Measurements from ENCODE around the gene PC.

PC gene

DNA sequence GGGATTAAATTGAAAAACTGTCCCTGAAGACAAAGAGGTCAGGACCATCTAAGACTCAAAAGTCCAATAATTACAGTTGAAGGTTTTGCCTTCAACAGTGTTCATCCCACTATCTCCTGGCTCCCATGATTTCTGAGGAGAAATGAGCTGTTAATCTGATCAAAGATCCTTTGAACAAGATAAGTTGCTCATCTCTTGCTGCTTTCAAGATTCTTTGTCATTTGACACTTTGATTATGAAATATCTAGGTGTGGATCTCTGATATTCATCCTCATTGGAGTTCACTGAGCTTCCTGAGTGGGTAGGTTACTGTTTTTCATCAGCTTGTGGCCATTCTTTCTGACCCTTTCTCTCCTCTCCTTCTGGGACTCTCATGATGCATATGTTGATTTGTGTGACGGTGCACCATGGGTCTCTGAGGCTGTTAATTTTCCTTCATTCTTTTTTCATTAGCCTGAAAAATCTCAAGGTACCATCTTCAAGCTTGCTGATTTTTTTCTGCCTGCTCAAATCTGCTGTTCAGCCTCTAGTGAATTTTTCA is 20.9 kb downstream of the PC start:
- in situ Hi-C loops (cut with MboI; ENCODE audit: low pct_unique_long_range_greater_than_20kb, low sequenced_read_pairs, unreplicated experiment), result no loop called here
- DNase-seq (ENCODE audit: low spot score), result no peak
- TF ChIP-seq, protein P1, sequence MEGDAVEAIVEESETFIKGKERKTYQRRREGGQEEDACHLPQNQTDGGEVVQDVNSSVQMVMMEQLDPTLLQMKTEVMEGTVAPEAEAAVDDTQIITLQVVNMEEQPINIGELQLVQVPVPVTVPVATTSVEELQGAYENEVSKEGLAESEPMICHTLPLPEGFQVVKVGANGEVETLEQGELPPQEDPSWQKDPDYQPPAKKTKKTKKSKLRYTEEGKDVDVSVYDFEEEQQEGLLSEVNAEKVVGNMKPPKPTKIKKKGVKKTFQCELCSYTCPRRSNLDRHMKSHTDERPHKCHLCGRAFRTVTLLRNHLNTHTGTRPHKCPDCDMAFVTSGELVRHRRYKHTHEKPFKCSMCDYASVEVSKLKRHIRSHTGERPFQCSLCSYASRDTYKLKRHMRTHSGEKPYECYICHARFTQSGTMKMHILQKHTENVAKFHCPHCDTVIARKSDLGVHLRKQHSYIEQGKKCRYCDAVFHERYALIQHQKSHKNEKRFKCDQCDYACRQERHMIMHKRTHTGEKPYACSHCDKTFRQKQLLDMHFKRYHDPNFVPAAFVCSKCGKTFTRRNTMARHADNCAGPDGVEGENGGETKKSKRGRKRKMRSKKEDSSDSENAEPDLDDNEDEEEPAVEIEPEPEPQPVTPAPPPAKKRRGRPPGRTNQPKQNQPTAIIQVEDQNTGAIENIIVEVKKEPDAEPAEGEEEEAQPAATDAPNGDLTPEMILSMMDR (IDR thresholded peaks at IDR 0.05; ENCODE audit: extremely low read depth, insufficient read depth, missing control alignments), result no peak

- DNase-seq (ENCODE audit: low spot score), result no peak
- in situ Hi-C loops (cut with MboI; ENCODE audit: low pct_unique_long_range_greater_than_20kb, low sequenced_read_pairs, unreplicated experiment), result no loop called here
These were observed 21.9 kb downstream of the PC start for GRCh38 chr11:66936311-66936711.

GRCh38 chr11:66934950-66935779 is 23.0 kb downstream of the PC start:
- in situ Hi-C loops (cut with MboI; ENCODE audit: low pct_unique_long_range_greater_than_20kb, low sequenced_read_pairs, unreplicated experiment), result no loop called here
- no peak for DNase-seq (ENCODE audit: low spot score)
- TF ChIP-seq, protein P1 (IDR thresholded peaks at IDR 0.05; ENCODE audit: extremely low read depth, insufficient read depth, missing control alignments), result no peak

More at GRCh38 chr11:66936311-66936711, 21.9 kb downstream of the PC start:
- TF ChIP-seq, protein P1 (IDR thresholded peaks at IDR 0.05; ENCODE audit: extremely low read depth, insufficient read depth, missing control alignments), result no peak

- TF ChIP-seq, protein P1 (IDR thresholded peaks at IDR 0.05; ENCODE audit: extremely low read depth, insufficient read depth, missing control alignments), result no peak
- in situ Hi-C loops (cut with MboI; ENCODE audit: low pct_unique_long_range_greater_than_20kb, low sequenced_read_pairs, unreplicated experiment), result no loop called here
These were observed 24.7 kb downstream of the PC start for GRCh38 chr11:66933531-66933930.

DNA sequence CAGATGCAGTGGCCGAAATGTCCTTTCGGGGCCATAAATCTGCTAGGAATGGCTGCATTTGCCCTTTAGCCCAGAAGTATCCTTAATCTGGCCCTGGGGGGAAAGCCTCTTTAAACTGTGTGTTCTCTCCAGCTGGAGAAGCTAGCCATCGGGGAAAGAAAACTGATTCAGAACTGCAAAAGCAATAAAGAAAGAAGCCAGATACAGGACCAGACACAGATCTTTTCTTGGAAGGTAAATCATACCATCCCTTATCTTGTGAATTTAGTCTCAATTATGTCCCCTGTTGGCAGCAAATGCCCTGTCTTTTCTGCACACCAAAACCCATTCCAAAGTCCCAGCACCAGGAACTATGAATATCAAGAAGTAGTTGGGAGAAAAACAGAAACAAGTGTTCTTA is 25.6 kb downstream of the PC start:
- TF ChIP-seq, protein P1 (IDR thresholded peaks at IDR 0.05; ENCODE audit: extremely low read depth, insufficient read depth, missing control alignments), result no peak
- in situ Hi-C loops (cut with MboI; ENCODE audit: low pct_unique_long_range_greater_than_20kb, low sequenced_read_pairs, unreplicated experiment), result no loop called here
- no peak for DNase-seq (ENCODE audit: low spot score)

More at GRCh38 chr11:66933531-66933930, 24.7 kb downstream of the PC start:
- no peak for DNase-seq (ENCODE audit: low spot score)

GRCh38 chr11:66929753-66930152 is 28.4 kb downstream of the PC start:
- in situ Hi-C loops (cut with MboI; ENCODE audit: low pct_unique_long_range_greater_than_20kb, low sequenced_read_pairs, unreplicated experiment), result no loop called here
- no peak for DNase-seq (ENCODE audit: low spot score)
- TF ChIP-seq, protein P1 (IDR thresholded peaks at IDR 0.05; ENCODE audit: extremely low read depth, insufficient read depth, missing control alignments), result no peak

Data from GM13977 (cell line).